ENCODE data around the gene COL7A1. TPM values are rescaled to one million over a fixed set of nuclear protein-coding genes. Genes with fewer than 3 reads are reported as not detected.

The COL7A1 gene
- total and polyA plus RNA-seq, 2 of the 8 experiments (the other 6 are each of a cell fraction or from before 2014, with no cell fraction given), result 10.7 to 13.9 TPM

DNA sequence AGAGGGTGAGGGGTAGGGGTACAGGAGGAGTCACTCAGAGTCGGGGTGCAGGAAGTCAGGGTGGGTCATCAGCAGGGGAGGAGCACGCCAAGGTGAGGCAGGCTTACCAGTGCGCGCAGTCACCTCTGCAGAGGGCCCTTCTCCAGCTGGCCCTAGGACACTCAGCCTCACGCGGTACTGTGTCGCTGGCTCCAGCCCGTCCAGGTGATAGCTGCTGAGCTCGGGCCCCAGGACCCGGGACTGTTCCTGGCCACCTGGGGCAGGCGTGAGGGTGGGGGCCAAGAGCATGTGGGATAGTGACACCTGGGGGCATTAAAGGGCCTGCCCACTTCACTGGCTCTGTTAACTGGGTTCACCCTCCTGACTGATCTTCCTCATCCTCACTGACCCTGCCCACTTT, 7.4 kb downstream of the COL7A1 start (continued):
- TF ChIP-seq PHF8 (conservative IDR thresholded peaks at IDR 0.05; ENCODE audit: low read depth, low read length) (no peak), POLR2AphosphoS5 (IDR thresholded peaks at IDR 0.05; ENCODE audit: low read depth, low read length) (no peak), SP1 (IDR thresholded peaks at IDR 0.05; ENCODE audit: low read depth, low read length) (no peak)

Data from H1 (cell line).